ENCODE results near the gene TMPRSS3.

The TMPRSS3 gene

GRCh38 chr21:42395905-42396651 lies at the start of gene TMPRSS3:
Gene TMPRSS3, minus strand, starts transcription at chr21:42396052. Its CDS starts 635 bp downstream, at chr21:42395417.
- TF ChIP-seq CTCF (conservative IDR thresholded peaks at IDR 0.05; ENCODE audit: low read depth, low read length), result no peak
- H3K4me3 ChIP-seq (ENCODE audit: low read depth, low read length), result no peak within 1 kb of the TSS
- no peak for DNase-seq (ENCODE audit: low read depth)

- DNase-seq (ENCODE audit: low read depth), result no peak
- no peak overlapping the region for H3K4me3 ChIP-seq (ENCODE audit: low read depth, low read length)
- TF ChIP-seq CTCF (conservative IDR thresholded peaks at IDR 0.05; ENCODE audit: low read depth, low read length), result no peak
Measured at GRCh38 chr21:42445311-42445710, 49.5 kb upstream of the TMPRSS3 start.

- H3K4me3 ChIP-seq (ENCODE audit: low read depth, low read length), result no peak overlapping the region
- no peak for DNase-seq (ENCODE audit: low read depth)
- TF ChIP-seq CTCF (conservative IDR thresholded peaks at IDR 0.05; ENCODE audit: low read depth, low read length), result no peak
Measured at GRCh38 chr21:42444745-42445059, 48.9 kb upstream of the TMPRSS3 start.

- no peak overlapping the region for H3K4me3 ChIP-seq (ENCODE audit: low read depth, low read length)
- no peak for DNase-seq (ENCODE audit: low read depth)
- TF ChIP-seq CTCF (conservative IDR thresholded peaks at IDR 0.05; ENCODE audit: low read depth, low read length), result no peak
Measured at GRCh38 chr21:42443876-42444744, 48.3 kb upstream of the TMPRSS3 start.

GRCh38 chr21:42443181-42443785 lies 47.4 kb upstream of the TMPRSS3 start:
- no peak for TF ChIP-seq CTCF (conservative IDR thresholded peaks at IDR 0.05; ENCODE audit: low read depth, low read length)
- H3K4me3 ChIP-seq (ENCODE audit: low read depth, low read length), result no peak overlapping the region
- no peak for DNase-seq (ENCODE audit: low read depth)

GRCh38 chr21:42441963-42442362 lies 46.1 kb upstream of the TMPRSS3 start:
- no peak for DNase-seq (ENCODE audit: low read depth)
- TF ChIP-seq CTCF (conservative IDR thresholded peaks at IDR 0.05; ENCODE audit: low read depth, low read length), result no peak
- no peak overlapping the region for H3K4me3 ChIP-seq (ENCODE audit: low read depth, low read length)
